ENCODE measurements around the gene C1QL4.
"Not testable (repeated sequence)": the region's sequence is repeated elsewhere in the genome, so short reads cannot be mapped to it uniquely, and the experiment has no call there.

The C1QL4 gene

DNA sequence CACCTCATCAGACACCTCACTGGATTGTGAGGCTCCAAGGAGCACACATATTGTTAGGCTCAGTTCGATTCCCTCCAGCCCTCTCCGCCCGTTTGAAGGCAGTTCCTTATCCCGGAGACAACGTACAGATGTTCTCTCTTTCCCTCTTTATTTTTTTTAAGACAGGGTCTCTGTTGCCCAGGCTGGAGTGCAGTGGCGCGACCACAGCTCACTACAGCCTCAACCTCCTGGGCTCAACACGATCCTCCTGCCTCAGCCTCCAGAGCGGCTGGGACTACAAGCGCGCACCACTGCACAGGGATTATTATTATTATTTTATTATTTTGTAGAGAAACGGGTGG is 14.7 kb downstream of the C1QL4 start:
- Mint-ChIP-seq H3K36me3 (ENCODE audit: low read depth) (peaks cover 10% of the 10 kb centered on the region), H3K4me3 (peak overlapping the region; percentile 99), H3K27ac (no peak overlapping the region), H3K4me1 (peaks cover 25% of the 10 kb centered on the region), H3K9me3 (no peaks in the 10 kb centered on the region), H3K27me3 (ENCODE audit: low read depth, poor library complexity) (peaks cover 39% of the 10 kb centered on the region)
- no peak for DNase-seq
- TF ChIP-seq, protein P1, sequence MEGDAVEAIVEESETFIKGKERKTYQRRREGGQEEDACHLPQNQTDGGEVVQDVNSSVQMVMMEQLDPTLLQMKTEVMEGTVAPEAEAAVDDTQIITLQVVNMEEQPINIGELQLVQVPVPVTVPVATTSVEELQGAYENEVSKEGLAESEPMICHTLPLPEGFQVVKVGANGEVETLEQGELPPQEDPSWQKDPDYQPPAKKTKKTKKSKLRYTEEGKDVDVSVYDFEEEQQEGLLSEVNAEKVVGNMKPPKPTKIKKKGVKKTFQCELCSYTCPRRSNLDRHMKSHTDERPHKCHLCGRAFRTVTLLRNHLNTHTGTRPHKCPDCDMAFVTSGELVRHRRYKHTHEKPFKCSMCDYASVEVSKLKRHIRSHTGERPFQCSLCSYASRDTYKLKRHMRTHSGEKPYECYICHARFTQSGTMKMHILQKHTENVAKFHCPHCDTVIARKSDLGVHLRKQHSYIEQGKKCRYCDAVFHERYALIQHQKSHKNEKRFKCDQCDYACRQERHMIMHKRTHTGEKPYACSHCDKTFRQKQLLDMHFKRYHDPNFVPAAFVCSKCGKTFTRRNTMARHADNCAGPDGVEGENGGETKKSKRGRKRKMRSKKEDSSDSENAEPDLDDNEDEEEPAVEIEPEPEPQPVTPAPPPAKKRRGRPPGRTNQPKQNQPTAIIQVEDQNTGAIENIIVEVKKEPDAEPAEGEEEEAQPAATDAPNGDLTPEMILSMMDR (IDR thresholded peaks at IDR 0.05), result no peak

DNA sequence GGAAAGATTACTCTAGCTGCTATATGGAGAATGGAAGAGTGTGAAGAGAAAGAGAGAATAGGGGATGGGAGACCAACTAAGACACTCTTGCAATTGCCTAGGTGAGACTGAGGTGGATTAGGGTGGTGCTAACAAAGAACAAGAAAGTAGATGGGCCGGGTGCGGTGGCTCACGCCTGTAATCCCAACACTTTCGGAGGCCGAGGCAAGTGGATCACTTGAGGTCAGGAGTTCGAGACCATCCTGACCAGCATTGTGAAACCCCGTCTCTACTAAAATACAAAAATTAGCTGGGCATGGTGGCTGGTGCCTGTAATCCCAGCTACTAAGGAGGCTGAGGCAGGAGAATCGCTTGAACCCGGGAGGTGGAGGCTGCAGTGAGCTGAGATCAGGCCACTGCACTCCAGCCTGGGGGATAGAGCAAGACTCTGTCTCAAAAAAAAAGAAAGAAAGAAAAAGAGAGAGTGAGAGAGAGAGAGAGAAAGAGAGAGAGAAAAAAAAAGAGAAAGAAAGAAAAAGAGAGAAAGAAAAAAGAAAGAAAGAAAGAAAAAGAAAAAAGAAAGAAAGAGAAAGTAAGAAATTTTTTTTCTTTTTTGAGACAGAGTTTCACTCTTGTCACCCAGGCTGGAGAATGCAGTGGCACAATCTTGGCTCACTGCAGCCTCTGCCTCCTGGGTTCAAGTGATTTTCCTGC is 16.4 kb downstream of the C1QL4 start:
- not testable (repeated sequence) for H3K9me3 Mint-ChIP-seq; H3K36me3 Mint-ChIP-seq (ENCODE audit: low read depth); DNase-seq; H3K27ac Mint-ChIP-seq
- peak overlapping the region; percentile 8 for H3K4me3 Mint-ChIP-seq
- peaks cover 39% of the 10 kb centered on the region for H3K27me3 Mint-ChIP-seq (ENCODE audit: low read depth, poor library complexity)
- H3K4me1 Mint-ChIP-seq, result peaks cover 25% of the 10 kb centered on the region

GRCh38 chr12:49317118-49317517 is 19.9 kb downstream of the C1QL4 start:
- H3K4me3 Mint-ChIP-seq; H3K27ac Mint-ChIP-seq; H3K9me3 Mint-ChIP-seq; H3K4me1 Mint-ChIP-seq; H3K36me3 Mint-ChIP-seq (ENCODE audit: low read depth); DNase-seq: not testable (repeated sequence)
- H3K27me3 Mint-ChIP-seq (ENCODE audit: low read depth, poor library complexity), result peaks cover 62% of the 10 kb centered on the region

DNA sequence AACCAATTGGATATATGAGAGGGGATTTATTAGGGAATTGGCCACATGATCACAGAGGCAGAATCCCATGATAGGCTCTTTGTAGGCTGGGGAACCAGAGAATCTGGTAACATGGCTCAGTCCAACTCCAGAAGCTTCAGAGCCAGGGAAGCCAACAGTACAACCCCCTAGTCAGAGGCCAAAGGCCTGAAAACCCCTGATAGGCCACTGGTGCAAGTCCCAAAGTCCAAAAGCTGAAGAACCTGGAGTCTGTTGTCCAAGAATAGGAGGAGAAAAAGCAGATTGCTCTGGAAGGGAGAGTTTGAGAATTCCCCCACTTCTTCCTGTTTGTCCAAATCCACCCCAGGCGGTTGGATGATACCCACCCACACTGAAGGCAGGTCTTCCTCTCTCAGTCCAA is 22.2 kb downstream of the C1QL4 start:
- H3K27me3 Mint-ChIP-seq (ENCODE audit: low read depth, poor library complexity), result peaks cover 52% of the 10 kb centered on the region
- no peak overlapping the region for H3K4me3 Mint-ChIP-seq
- TF ChIP-seq, protein P1 (IDR thresholded peaks at IDR 0.05), result no peak
- no peak overlapping the region for H3K27ac Mint-ChIP-seq
- no peaks in the 10 kb centered on the region for H3K9me3 Mint-ChIP-seq
- H3K36me3 Mint-ChIP-seq (ENCODE audit: low read depth), result no peaks in the 10 kb centered on the region
- no peak for DNase-seq
- H3K4me1 Mint-ChIP-seq, result no peaks in the 10 kb centered on the region

- H3K27me3 Mint-ChIP-seq (ENCODE audit: low read depth, poor library complexity), result peaks cover 70% of the 10 kb centered on the region
Measured at GRCh38 chr12:49310451-49311000, 26.5 kb downstream of the C1QL4 start.

DNA sequence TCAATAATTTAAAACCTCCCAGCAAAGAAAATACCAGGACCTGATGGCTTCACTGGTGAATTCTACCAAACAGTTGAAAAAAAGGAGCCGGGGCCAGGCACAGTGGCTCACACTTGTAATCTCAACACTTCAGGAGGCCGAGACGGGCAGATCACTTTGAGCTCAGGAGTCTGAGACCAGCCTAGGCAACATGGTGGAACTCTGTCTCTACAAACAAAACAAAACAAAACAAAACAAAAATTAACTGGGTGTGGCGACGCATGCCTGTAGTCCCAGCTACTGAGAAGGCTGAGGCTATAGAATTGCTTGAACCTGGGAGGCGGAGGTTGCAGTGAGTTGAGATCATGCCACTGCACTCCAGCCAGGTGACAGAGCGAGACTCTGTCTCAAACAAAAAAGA is 27.6 kb downstream of the C1QL4 start:
- no peak for DNase-seq
- no peaks in the 10 kb centered on the region for H3K4me1 Mint-ChIP-seq
- H3K27ac Mint-ChIP-seq, result no peak overlapping the region
- no peak overlapping the region for H3K4me3 Mint-ChIP-seq
- peaks cover 64% of the 10 kb centered on the region for H3K27me3 Mint-ChIP-seq (ENCODE audit: low read depth, poor library complexity)
- no peaks in the 10 kb centered on the region for H3K36me3 Mint-ChIP-seq (ENCODE audit: low read depth)
- TF ChIP-seq, protein P1 (IDR thresholded peaks at IDR 0.05), result no peak
- H3K9me3 Mint-ChIP-seq, result no peaks in the 10 kb centered on the region

More at GRCh38 chr12:49310451-49311000, 26.5 kb downstream of the C1QL4 start:
- not testable (repeated sequence) for H3K36me3 Mint-ChIP-seq (ENCODE audit: low read depth); H3K4me1 Mint-ChIP-seq; H3K9me3 Mint-ChIP-seq; H3K4me3 Mint-ChIP-seq; H3K27ac Mint-ChIP-seq; DNase-seq

- Mint-ChIP-seq H3K36me3 (ENCODE audit: low read depth) (no peaks in the 10 kb centered on the region), H3K9me3 (no peaks in the 10 kb centered on the region), H3K4me3 (no peak overlapping the region), H3K27ac (no peak overlapping the region), H3K4me1 (no peaks in the 10 kb centered on the region), H3K27me3 (ENCODE audit: low read depth, poor library complexity) (peaks cover 71% of the 10 kb centered on the region)
- TF ChIP-seq, protein P1 (IDR thresholded peaks at IDR 0.05), result no peak
- DNase-seq, result no peak
Measured at GRCh38 chr12:49305762-49306510, 31.1 kb downstream of the C1QL4 start.
